Measurements from ENCODE around the gene PACS1.

DNA sequence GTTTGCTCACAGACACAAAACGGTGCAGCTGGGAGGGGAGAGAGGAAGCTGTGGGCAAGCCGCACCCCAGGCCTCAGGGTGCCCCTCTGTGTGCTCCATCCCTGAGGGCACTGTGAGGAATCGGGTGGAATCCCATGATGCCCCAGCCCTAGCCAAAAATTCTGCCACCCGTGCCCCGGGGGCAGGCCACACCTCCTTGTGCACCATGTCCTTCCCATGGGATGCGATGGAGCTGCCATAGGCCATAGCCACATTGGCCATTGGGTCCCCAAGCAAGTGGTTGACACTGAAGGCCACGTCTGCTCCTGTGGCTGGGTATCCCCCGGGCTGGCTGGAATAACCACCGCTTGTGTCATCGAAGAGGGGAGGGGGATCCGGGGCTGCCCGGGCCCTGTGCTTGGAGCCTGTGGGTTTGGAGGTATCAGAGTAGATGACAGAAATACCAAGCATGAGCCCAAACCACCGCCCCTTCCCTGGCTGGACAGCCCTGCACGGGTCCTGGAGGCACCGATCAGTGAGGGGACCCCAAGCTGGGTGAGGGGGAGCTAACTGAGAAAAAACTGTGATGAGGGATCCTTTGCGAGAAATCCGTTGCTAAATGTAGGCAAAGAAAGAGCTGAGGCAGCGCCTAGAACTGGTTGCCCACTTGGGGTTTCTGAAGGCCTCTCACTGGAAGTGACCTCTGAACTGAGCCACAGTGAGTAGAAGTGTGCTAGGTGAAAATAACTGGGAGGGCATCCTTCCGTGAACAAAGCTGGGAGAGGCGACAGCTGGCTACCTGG is 218.0 kb downstream of the PACS1 start:
- TF ChIP-seq, protein P1, sequence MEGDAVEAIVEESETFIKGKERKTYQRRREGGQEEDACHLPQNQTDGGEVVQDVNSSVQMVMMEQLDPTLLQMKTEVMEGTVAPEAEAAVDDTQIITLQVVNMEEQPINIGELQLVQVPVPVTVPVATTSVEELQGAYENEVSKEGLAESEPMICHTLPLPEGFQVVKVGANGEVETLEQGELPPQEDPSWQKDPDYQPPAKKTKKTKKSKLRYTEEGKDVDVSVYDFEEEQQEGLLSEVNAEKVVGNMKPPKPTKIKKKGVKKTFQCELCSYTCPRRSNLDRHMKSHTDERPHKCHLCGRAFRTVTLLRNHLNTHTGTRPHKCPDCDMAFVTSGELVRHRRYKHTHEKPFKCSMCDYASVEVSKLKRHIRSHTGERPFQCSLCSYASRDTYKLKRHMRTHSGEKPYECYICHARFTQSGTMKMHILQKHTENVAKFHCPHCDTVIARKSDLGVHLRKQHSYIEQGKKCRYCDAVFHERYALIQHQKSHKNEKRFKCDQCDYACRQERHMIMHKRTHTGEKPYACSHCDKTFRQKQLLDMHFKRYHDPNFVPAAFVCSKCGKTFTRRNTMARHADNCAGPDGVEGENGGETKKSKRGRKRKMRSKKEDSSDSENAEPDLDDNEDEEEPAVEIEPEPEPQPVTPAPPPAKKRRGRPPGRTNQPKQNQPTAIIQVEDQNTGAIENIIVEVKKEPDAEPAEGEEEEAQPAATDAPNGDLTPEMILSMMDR (IDR thresholded peaks at IDR 0.05) = no peak
- TF ChIP-seq POLR2A (IDR thresholded peaks at IDR 0.05) = no peak
